Skeletal muscle tissue (tissue), 4 donors: Measurements from ENCODE around the gene PPFIBP1. TPM values are rescaled to one million over a fixed set of nuclear protein-coding genes. Genes with fewer than 3 reads are reported as not detected.
"Not testable (repeated sequence)": the region's sequence is repeated elsewhere in the genome, so short reads cannot be mapped to it uniquely, and the experiment has no call there.

Source experiments
- H3K27ac ChIP-seq: one replicate; pipeline ENCODE4 v1.7.0; 2013; ENCODE audit warnings: mild to moderate bottlenecking, low read depth, low read length, inconsistent platforms
- H3K27me3 ChIP-seq, 3 donors: one replicate each; pipeline ENCODE4 v1.7.0; 2013; ENCODE audit warnings: low read length in 3 of 3; ENCODE audit not compliant: control insufficient read depth in 3 of 3, insufficient read depth in 3 of 3
- H3K36me3 ChIP-seq, 3 donors: one replicate each; pipeline ENCODE4 v1.7.0; 2013; ENCODE audit warnings: low read length in 3 of 3; ENCODE audit not compliant: control insufficient read depth in 3 of 3, insufficient read depth in 3 of 3
- H3K4me1 ChIP-seq, 3 donors: one replicate each; pipeline ENCODE4 v1.7.0; 2013; ENCODE audit warnings: low read length in 3 of 3, mild to moderate bottlenecking in 3 of 3; ENCODE audit not compliant: control insufficient read depth in 3 of 3, insufficient read depth in 3 of 3
- H3K4me3 ChIP-seq, 3 donors: one replicate each; pipeline ENCODE4 v1.7.0; 2013; ENCODE audit warnings: low read length in 3 of 3
- H3K9ac ChIP-seq, 3 donors: one replicate each; pipeline ENCODE4 v1.7.0; 2013; ENCODE audit warnings: low read length in 3 of 3, mild to moderate bottlenecking in 3 of 3, moderate library complexity in 2 of 3, low read depth in 1 of 3
- H3K9me3 ChIP-seq, 3 donors: one replicate each; pipeline ENCODE4 v1.7.0; 2013; ENCODE audit warnings: low read length in 3 of 3; ENCODE audit not compliant: control insufficient read depth in 3 of 3
- total RNA-seq: library from RNA; depleted of rRNA; stranded (reverse); fragments of >200 nt; gene quantifications from one replicate; pipeline ENCODE4 v1.2.3, GENCODE V29; 2014
- donor health status: Osteomylitis.

The PPFIBP1 gene
- total RNA-seq, 1 donor from 2014 or later, result 49.1 TPM

- no peak overlapping the region for H3K9ac ChIP-seq
These were observed 209.8 kb downstream of the PPFIBP1 start for GRCh38 chr12:27733791-27734190.

DNA sequence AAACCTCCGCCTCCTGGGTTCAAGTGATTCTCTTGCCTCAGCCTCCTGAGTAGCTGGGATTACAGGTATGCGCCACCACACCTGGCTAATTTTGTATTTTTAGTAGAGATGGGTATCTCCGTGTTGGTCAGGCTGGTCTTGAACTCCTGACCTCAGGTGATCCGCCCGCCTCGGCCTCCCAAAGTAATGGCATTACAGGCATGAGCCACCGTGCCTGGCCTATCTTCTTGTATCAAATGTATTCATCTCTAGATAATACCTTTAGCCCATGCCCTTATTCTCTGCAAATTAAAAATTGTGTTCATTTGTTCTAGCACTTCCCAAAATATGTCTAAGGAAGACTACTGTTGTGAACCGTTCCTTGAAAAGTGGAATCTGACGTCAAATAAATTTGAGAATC is 210.3 kb downstream of the PPFIBP1 start:
- not testable (repeated sequence) for H3K9me3 ChIP-seq, H3K4me1 ChIP-seq, H3K9ac ChIP-seq, H3K4me3 ChIP-seq, H3K27me3 ChIP-seq, H3K27ac ChIP-seq
- peaks cover 2 to 29% (median 14%) of the 10 kb centered on the region in 3 donors for H3K36me3 ChIP-seq

More at GRCh38 chr12:27733791-27734190, 209.8 kb downstream of the PPFIBP1 start:
- H3K4me1 ChIP-seq, result no peaks in the 10 kb centered on the region
- no peaks in the 10 kb centered on the region for H3K27me3 ChIP-seq
- H3K4me3 ChIP-seq, result no peak overlapping the region
- H3K27ac ChIP-seq, result no peak overlapping the region
- peaks cover 2 to 25% (median 14%) of the 10 kb centered on the region in 3 donors for H3K36me3 ChIP-seq
- H3K9me3 ChIP-seq, result no peaks in the 10 kb centered on the region

DNA sequence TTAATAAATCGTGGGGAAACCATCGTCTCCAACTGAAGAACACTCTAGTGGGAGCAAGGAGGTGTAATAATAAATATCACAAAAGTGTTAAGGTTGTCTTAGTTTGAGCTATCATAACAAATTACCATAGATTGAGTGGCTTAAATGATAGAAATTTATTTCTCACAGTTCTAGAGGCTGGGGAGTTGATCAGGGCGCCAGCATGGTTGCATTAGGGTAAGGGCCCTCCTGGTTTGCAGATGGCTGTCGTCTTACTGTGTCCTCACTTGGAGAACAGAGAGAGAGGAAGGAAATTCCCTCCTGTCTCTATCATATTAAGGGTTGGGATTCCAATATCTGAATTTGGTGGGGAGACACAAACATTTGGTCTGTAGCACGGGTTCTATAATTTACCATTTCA is 219.6 kb downstream of the PPFIBP1 start:
- no peaks in the 10 kb centered on the region for H3K9me3 ChIP-seq
- H3K27ac ChIP-seq, result no peak overlapping the region
- H3K4me3 ChIP-seq, result no peak overlapping the region
- H3K36me3 ChIP-seq, result peaks cover 3 to 32% (median 20%) of the 10 kb centered on the region in 3 donors
- no peak overlapping the region for H3K9ac ChIP-seq
- H3K4me1 ChIP-seq, result peaks cover 0 to 10% (median 0%) of the 10 kb centered on the region in 3 donors
- H3K27me3 ChIP-seq, result no peaks in the 10 kb centered on the region

Other genes starting within 250 kb of the PPFIBP1 start
- gene BMAL2, start 191.4 kb upstream of the PPFIBP1 start, total RNA-seq, result 1.6 TPM
- not detected for gene SMCO2, start 77.5 kb upstream of the PPFIBP1 start, total RNA-seq
- gene REP15, start 172.2 kb downstream of the PPFIBP1 start, total RNA-seq, result 1.0 TPM
- 64.2 TPM for gene MRPS35, start 186.6 kb downstream of the PPFIBP1 start, total RNA-seq